ENCODE measurements around the gene IFI30. TPM values are rescaled to one million over a fixed set of nuclear protein-coding genes. Genes with fewer than 3 reads are reported as not detected.
A peak's percentile ranks its signal among the peaks of the same experiment; 100 is the strongest.

The IFI30 gene
- total RNA-seq, 1 donor from 2014 or later: 554 TPM

DNA sequence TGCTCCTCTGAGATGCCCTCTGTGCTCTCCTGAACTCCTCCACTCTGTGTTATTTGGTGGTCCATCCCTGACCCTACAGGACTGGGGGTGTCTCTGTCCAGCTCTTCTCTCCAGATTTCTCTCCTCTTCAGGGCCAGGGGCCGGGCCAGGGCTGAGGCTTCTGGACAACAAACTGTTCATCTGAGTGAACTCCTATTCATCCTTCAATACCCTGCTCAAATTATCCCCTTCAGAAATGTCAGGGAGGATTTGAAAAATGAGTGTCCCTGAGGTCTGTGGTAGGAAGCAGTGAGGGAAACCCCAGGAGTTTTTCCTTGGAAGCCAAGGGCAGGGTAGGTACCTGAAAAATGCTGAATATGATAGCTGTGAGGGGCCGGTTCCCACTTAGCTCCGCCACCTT lies 45.0 kb downstream of the IFI30 start:
- no peak for DNase-seq
- H3K27me3 ChIP-seq: no peaks in the 10 kb centered on the region
- no peak overlapping the region for H3K4me3 ChIP-seq
- no peaks in the 10 kb centered on the region for H3K9me3 ChIP-seq
- no peaks in the 10 kb centered on the region for H3K36me3 ChIP-seq
- intact Hi-C loops (cut with DNase I): no loop called here
- H3K27ac ChIP-seq: no peak overlapping the region
- H3K4me1 ChIP-seq: no peaks in the 10 kb centered on the region
- TF ChIP-seq, protein P1, sequence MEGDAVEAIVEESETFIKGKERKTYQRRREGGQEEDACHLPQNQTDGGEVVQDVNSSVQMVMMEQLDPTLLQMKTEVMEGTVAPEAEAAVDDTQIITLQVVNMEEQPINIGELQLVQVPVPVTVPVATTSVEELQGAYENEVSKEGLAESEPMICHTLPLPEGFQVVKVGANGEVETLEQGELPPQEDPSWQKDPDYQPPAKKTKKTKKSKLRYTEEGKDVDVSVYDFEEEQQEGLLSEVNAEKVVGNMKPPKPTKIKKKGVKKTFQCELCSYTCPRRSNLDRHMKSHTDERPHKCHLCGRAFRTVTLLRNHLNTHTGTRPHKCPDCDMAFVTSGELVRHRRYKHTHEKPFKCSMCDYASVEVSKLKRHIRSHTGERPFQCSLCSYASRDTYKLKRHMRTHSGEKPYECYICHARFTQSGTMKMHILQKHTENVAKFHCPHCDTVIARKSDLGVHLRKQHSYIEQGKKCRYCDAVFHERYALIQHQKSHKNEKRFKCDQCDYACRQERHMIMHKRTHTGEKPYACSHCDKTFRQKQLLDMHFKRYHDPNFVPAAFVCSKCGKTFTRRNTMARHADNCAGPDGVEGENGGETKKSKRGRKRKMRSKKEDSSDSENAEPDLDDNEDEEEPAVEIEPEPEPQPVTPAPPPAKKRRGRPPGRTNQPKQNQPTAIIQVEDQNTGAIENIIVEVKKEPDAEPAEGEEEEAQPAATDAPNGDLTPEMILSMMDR (IDR thresholded peaks at IDR 0.05): no peak
- no peak for ATAC-seq

DNA sequence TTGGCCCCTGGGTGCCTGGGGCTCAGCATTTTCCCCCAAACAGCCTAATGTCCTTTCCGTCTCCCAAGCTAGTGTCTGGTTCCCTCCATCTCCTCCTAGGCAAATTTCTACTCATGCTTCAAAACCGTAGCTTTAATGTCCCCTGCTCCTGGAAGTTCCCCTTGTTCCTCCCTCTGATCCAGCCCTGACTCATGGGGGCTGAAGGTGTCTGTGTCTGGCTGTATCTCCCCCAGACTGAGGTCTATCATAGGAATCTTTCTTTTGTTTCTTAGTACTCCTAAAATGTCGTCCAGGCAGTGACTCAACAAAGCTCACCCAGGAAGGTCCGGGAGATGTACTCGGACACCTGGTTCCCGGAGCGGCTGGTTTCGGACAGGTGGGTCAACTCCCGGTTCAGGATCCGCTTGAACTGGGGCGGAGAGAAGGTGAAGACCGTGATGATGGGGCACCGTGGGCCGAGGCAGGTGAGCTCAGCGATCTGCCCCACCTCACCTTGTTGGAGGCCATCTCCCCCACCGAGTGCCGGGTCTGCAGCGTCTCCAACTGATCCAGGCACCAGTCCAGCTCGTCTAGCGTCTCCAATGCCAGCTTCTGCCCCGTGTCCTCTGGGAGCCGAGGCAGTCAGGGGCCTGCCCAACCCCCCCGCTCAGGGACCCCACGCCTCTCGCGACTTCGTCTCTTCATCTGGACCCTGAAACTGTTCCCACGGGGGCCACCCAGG lies 46.5 kb downstream of the IFI30 start:
- intact Hi-C loops (cut with DNase I): no loop called here
- Histone ChIP-seq H3K36me3 (no peaks in the 10 kb centered on the region), H3K27ac (no peak overlapping the region), H3K4me3 (no peak overlapping the region), H3K4me1 (peaks cover 9% of the 10 kb centered on the region), H3K9me3 (no peaks in the 10 kb centered on the region), H3K27me3 (peaks cover 4% of the 10 kb centered on the region)
- ATAC-seq (no peak), DNase-seq (no peak)
- TF ChIP-seq, protein P1 (IDR thresholded peaks at IDR 0.05): no peak

DNA sequence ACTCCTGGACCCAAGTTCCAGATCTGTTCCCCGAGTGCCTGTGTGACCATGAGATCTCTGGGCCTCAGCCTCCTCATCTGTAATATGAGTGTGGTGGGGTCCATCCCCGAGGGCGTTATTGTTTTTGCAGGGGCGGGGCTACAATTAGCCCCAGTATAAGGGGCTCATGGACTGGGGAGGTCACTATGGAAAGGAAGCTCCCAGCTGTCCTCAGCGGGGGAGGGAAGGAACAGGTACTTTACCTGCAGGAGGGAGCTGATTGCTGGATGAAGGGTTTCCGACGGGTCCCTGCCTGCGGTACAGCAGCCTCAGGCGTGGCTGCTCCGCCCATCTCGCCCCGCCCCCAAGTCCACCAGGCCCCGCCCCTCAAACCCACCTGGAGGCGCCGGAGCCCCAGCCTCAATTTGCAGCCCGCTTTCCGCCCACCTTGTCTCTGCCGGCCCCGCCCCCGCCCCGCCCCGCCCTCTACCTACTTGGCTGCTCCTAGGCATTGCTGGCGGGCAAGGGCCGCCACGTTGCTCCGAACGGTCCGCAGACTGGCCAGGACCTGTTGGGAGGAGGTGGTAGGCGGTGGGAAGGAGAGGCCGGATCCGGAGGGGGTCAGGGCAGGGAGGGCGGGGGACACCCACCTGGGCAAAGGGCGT lies 47.1 kb downstream of the IFI30 start:
- Histone ChIP-seq H3K9me3 (no peaks in the 10 kb centered on the region), H3K4me1 (peaks cover 10% of the 10 kb centered on the region), H3K27ac (no peak overlapping the region), H3K27me3 (peaks cover 11% of the 10 kb centered on the region), H3K36me3 (no peaks in the 10 kb centered on the region), H3K4me3 (no peak overlapping the region)
- DNase-seq (no peak), ATAC-seq (no peak)
- TF ChIP-seq, protein P1 (IDR thresholded peaks at IDR 0.05): no peak
- intact Hi-C loops (cut with DNase I): no loop called here

DNA sequence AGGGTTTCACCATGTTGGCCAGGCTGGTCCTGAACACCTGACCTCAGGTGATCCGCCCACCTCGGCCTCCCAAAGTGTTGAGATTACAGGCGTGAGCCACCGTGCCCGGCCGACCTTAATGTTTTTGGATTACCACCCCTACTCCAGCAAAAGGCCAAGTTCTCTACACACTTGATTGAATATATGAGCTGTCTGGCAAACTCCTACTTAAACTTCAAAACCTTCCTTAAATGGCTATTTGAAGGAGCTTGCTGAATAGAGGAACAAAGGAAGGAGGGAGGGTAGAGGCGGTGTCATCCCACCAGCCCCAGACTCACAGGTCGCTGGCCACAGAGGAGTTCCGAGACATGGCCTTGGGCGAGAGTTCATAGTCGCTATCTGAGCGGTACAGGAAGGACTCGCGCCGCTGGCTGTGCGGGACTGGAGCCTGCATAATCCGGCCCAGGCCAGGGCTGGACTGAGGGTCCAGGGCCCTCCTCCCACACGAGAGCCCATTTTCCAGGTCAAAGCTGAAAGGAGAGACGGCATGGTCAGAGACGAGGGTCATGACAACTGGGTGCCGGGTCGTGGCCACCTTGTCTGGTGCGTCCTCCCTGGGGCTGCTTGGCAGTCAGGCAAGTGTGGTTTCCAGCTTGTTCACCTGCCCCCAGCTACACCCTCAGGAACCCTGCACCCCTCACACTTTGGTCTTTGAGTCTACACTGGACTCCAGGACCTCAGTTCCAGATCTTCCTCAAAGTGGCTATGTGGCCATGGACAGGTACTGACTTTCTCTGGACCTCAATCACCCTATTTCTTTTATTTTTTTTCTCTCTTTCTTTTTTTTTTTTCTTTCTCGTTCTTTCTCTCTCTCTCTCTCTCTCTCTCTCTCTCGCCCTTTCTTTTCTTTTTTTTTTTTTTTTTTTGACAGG lies 48.5 kb downstream of the IFI30 start:
- Histone ChIP-seq H3K4me3 (no peak overlapping the region), H3K36me3 (no peaks in the 10 kb centered on the region), H3K4me1 (peaks cover 10% of the 10 kb centered on the region), H3K9me3 (no peaks in the 10 kb centered on the region), H3K27ac (no peak overlapping the region), H3K27me3 (peaks cover 24% of the 10 kb centered on the region)
- DNase-seq (no peak), ATAC-seq (no peak)
- TF ChIP-seq, protein P1 (IDR thresholded peaks at IDR 0.05): no peak
- intact Hi-C loops (cut with DNase I): no loop called here

DNA sequence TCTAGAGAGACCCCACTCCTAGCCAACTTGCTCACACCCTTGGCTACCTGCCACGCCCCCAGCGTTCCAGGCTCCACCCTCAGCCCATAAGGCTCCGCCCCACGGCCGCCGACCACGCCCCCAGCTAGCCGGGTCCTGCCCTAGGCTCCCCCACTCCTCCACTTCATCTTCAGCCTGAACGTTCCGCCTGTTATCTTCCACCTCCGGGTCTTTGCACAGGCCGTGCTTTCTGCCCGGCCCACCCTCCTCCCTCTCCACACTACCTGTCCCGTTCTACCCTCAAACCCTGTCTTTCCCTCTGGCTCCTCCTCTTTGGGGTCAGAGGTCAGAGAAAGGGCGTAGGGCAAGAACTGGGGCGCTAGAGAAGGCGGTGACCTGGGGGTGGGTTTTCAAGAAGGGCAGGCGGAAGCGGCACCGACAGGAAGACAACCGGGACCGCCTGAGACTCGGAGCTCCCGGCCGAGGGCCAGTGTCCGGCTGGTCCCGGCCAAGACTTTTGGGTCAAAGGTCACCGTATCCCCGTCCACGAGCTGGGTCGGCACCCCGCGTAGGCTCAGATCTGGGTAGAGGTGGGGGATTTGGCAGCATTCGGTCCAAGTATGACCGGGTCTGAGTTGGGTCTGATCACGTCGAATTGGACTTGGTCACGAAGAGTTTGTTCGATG lies 50.4 kb downstream of the IFI30 start:
- intact Hi-C loops (cut with DNase I): no loop called here
- H3K27me3 ChIP-seq: peaks cover 36% of the 10 kb centered on the region
- TF ChIP-seq, protein P1 (IDR thresholded peaks at IDR 0.05): no peak
- ATAC-seq (peak; percentile 42), DNase-seq (peak; percentile 77)
- H3K9me3 ChIP-seq: no peaks in the 10 kb centered on the region
- H3K4me1 ChIP-seq: peaks cover 10% of the 10 kb centered on the region
- peak overlapping the region; percentile 42 for H3K4me3 ChIP-seq
- H3K36me3 ChIP-seq: no peaks in the 10 kb centered on the region
- H3K27ac ChIP-seq: peak overlapping the region; percentile 1
